GM18909 (cell line): ENCODE results near the gene GCGR.

Experiments
- ATAC-seq: cut with Tn5 transposase; IDR thresholded peaks from one replicate; pipeline ENCODE4 v1.9.1; 2021; ENCODE audit warnings: mild to moderate bottlenecking; ENCODE audit not compliant: unreplicated experiment, poor library complexity

Gene GCGR

DNA sequence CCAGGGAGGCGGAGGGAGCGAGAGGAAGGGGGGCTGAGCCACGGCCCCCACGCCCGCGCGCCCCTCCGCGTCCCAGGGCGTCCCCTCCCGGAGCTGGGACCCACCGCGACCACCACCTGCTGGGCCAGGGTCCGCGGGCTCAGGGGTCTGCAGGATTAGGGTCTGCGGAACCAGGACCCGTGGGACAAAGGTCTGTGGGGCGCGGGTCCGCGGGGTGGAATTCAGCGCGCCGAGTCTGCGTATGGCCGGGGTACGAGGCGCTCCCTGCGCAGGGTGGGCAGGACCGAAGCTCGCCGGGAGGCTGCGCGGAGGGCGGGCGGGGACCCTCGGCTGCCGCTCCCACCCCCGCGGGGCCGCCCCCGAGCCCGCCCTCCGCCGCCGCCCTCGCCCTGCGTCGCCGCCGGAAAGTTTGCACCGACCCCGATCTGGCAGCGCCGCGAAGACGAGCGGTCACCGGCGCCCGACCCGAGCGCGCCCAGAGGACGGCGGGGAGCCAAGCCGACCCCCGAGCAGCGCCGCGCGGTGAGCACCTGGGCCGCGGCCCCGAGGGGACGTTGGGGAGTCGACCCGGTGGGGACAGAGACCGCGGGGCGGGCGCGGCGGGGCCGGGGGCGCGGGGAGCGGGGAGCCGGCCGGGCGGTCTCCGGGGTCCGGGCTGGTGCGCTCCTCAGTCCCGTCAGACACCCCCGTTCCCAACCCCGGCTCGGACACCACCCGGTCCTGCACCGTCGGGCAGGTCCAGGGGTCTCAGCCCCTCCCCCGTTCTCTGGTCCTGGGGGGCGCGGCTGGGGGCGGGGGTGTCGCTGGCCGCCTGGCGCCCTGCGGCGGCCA, at the start of gene GCGR:
Gene GCGR, plus strand, starts transcription at position 423 of the 831 bp plus-strand sequence. CDS start 4,869 bp downstream, outside the sequence.
- no peak for ATAC-seq

DNA sequence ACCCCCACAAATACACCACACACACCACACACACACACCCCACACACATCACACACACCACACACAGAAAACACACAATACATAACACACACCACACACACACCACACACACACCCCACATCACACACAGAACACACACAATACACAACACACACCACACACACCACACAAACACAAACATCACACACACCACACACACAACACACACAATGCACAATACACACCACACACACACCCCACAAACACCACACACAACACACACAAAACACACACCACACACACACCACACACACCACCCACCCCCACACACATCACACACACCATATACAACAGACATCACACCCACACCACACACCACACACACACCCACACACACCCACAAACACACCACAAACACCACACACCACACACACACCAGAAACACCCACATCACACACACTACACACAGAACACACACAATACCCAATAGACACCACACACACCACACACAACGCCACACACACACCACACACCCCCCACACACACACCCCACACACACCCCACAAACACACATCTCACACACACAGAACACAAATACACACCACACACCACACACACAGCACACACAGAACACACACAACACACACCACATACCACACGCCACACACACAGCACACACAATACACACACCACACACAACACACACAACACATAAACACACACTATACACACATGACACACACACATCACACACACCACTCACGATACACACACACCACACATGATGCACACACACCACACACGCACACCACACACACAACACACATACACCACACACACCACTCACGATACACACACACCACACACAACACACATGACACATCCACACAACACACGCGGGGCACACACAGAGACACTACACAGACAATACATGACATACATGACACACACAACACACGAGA, 11.0 kb upstream of the GCGR start:
- no peak for ATAC-seq

DNA sequence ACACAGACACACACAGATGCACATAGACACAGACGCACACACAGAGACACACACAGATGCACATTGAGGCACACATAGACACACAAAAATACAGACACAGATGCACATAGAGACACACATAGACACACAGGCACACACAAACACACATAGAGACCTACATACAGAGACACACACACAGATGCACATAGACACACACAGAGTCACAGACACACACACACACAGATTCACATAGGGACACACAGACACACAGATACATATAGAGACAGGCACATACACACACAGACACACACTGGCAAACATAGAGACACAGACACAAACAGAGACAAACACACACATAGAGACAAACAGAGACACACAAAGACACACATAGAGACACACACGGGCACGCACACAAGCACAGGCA, 9.9 kb upstream of the GCGR start:
- no peak for ATAC-seq

DNA sequence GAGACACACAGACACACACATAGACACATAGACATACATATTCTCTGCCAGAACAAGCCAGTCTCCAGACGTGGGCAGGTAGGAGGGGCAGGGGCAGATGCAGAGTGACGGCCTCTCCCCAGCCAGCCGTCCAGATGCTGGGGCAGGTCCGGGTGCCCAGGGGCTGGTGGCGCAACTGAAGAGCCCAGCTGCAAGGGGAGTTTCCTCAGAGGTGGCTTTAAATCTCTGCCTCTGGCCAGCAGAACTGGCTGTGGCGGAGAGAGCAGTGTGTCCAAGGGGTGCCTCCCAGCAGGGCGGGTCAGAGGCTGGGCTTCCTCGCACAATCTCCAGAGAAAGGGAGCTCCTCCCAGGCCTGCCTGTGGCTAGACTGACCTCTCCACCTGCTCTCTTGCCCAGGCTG, 9.4 kb upstream of the GCGR start:
- no peak for ATAC-seq

DNA sequence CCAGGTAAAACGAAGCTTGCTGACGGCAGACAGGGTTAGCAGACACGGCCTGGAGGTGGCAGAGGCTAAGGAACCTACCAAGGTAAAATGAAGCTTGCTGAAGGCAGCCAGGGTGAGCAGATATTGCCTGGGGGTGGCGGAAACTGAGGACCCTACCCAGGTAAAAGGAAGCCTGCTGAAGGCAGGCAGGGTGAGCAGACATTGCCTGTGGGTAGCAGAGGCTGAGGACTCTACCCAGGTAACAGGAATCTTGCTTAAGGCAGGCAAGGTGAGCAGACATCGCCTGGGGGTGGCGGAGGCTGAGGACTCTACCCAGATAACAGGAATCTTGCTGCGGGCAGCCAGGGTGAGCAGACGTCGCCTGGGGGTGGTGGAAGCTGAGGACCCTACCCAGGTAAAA, 2.6 kb upstream of the GCGR start:
- ATAC-seq: no peak

DNA sequence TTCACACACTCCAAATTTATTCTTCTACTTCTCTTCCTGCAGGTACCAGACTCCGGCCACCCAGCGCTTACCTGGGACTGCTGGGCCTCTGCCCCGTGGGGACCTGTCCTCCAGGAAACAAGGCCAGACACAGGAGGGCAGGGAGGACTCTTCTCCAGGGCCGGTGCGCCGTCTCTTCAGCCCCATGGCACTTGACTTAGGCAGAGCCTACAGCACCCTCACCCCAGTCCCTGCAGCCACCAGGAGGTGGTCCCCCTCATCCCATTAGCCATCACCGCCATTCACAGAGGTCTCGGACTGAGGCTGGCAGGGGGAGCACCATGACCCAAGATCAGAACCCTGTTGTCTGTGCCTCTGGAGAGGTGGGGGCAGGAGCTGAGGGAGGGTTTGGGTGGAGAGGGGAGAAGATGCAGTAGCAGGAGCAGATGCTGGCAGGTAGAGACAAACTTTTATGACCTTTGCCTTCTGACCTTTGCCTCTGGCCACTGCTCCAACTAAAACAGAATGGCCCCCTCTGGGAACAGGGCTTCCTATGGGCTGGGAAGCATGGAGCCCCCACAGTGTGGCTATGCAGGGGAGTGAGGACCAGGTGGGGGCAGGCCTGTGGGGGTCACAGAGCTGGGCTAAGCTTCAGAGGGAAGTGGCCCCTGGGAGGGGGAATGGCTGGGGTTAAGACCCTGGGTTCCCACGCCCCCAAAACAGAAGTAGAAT, 1.7 kb upstream of the GCGR start:
- ATAC-seq: no peak

DNA sequence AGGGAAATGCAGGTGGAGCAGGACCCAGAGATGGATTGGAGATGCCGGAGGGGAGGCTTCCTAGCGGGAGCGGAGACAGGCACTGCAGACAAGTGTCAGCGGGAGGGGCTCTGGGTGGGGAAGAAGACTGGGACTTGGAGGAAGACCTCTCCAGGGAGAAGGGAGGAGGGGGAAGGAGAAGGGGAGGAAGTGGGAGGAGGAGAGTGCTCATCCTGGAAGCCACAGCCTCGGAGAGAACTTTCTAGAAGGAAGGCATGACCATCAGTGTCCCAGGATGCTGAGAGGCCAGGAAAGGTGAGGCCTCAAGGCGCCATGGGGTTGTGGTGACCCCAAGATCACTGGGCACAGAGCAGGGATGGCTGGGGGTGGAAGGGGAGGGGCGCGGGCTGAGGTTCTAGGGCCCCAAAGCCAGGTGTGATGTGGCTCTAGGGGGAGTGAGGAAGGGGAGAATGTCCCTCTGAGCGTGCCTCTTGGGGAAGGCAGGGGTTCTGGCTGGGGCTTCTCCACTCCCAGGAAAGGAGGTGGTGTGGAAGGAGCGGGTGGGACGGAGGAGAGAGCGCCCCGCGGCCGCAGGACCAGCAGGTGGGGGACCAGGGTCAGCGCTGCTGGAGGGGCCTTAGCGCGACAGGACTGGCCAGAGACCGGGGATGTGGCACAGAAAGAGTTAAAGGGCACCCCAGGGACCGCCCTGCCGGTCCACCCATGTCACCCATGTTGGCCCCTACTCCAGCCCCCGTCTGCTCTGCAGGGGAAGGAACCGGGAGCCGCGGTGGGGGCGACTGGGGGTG, 900 bp upstream of the GCGR start:
- no peak for ATAC-seq

DNA sequence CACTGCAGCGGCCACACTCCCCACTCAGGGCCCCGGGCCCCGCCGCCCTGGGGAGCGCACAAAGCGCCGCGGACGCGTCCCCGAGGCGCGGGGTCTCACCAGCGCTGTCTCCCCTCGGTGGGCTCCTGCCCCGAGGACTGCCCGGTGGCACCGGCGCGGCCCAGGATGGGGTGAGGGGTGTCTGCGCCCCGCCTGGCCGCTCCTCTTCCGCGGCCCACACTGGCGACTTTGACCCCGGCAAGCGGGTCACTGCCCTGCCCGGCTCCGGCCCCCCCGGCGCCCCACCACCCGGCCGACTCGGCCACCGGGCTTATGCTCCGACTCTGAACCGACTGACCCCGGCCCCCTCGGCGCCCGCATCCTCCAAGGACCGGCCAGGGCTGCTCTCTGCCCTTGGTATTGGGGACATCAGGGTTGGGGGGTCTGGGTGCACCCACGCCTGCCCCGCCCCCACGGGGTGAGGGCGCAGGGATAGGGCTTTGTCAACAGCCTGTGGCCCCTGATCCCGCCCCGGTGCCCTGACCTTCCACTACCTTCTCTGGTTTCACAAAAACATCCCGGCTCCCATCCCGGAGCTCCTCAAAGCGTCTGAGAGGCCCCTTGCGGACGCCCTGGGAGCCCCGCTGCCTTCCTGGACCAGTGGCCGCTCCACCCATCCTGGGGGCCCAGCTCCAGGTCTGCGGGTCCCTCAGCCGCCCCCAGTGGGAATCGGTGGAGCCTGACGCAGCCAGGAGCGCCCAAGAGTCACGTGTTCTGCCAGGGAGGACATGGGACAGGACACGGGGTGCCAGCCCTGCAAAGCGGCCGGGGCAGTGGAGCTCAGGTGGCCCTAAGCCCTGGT, 829 bp downstream of the GCGR start:
- no peak for ATAC-seq

DNA sequence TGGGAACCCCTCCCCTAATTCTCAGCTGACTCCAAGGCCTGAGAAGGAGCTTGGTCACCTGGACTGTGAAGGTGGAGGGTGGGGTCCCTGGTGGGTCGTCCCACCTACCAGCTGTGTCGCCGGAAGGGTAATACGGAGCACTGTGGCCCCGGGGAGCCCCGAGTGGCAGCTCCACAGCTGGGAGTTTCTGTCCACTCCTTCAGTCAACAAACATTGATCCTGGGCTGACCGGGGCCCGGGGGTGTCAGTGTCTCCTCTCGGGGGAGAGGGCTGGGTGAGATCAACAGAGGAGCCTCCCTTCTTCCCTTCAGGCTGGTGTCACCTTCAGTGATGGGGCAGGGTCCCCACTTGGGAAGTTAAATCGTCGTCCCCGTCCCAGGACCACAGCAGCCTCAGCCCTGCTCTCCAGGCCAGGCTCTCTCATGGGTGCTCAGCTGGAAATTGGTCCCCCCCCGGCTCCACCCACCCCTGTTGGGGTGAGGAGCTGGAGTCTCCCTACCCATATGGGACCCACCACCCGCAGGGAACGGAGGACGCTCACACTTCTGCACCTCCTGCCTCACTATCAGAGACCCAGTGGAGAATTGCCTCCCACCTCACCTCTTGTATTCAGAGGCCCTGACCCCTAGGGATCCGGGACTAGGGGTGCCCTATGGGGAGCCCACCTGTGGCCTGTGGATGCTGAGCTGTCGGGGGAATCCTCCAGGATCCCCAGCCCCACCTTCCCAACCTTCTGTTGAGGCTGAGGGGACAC, 1.9 kb downstream of the GCGR start:
- ATAC-seq: no peak

DNA sequence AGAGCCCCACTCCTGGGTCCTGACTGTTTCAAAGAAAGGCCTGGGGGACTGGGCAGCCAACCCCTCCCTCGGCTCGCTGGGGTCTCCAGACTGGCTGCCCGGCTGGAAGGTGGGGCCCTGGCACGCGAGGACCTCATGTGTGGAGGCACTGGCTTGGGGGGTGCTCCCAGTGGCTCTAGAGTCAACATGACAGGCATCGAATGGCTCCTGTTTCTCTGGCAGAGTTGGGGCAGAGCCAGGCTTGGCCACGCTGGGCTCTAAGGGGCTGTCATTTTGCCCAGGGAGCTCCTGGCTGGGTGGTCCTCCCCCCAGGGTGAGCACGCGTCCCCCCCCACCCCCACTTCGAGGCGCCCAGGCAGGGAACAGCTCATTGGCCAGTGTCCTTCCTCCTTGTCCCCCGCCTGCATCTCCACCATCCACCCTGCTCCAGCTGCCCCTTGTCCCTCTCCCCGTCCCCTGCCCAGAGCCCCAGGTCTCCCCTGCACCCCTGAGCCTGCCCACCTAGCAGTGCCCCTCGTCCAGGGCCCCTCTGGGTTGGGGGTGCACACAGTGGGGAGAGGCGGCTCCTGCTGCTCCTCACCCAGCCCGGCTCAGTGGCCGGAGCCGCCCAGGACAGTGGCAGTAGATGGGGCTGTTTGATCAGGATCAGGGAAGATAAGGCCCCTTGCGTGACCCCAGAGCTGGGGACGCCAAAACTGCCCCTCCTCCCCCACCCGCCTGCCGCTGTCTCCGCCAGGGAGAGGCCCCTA, 2.7 kb downstream of the GCGR start:
- ATAC-seq: no peak

DNA sequence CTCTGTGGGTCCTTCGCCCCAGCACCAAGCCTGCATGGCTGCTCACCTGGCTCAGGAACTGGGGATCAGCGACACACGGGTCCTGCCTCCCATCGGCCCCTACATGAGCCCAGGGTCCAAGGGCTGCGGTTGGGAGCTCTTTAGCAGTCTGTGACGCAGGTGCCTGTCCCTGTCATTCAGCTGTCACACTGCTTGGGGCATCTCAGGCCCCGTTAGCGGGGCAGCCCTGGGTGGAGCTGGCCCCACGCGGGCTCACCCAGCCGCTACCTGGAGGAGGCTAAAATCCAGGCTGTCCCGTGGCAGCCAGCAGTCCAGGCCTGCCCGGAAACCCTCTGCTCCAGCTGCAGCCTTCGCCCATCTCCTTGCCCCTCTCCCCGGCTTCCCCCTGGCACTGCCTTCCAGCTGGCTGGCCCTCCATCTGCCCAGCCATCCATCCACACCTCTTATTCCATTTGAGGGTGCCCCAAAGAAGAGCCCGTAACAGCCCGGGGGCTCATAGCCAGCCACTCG, 3.3 kb downstream of the GCGR start:
- no peak for ATAC-seq

DNA sequence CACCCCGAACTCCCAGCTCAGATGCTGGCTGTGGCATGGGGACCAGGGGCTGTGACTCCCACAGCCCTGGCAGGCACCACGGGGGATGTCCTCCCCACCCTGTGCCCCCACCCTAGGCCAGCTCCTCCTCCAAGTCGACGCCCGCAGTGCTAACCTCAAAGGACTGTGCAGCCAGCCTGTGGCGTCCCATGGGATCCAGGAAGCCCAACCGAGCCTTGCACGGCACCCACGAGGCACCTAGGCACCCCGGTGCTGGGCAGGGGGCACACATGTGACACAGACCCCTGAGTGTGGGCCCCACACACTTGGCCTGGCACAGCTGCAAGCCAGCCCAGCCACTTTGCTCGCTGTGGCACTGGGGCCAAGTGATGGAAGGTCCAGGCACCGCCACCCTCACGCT, 3.9 kb downstream of the GCGR start:
- ATAC-seq: no peak

DNA sequence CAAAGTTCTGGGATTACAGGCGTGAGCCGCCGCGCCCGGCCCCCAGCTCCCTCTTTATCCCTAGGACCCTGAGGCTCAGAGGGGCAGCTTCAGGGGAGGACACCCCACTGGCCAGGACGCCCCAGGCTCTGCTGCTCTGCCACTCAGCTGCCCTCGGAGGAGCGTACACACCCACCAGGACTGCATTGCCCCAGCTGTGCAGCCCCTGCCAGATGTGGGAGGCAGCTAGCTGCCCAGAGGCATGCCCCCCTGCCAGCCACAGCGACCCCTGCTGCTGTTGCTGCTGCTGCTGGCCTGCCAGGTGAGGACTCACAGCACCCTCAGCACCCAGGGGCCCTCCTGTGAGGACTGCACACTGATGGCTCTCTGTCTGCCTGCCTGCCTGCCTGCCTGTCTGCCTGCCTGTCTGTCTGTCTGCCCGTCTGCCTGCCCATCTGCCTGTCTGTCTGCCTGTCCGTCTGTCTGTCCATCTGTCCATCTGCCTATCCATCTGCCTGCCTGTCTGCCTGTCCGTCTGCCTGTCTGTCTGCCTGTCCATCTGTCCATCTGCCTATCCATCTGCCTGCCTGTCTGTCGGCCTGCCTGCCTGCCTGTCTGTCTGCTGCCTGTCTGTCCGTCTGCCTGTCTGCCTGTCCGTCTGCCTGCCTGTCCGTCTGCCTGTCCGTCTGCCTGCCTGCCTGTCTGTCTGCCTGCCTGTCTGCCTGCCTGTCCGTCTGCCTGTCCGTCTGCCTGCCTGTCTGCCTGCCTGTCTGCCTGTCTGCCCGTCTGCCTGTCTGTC, 5.0 kb downstream of the GCGR start:
- ATAC-seq: no peak

DNA sequence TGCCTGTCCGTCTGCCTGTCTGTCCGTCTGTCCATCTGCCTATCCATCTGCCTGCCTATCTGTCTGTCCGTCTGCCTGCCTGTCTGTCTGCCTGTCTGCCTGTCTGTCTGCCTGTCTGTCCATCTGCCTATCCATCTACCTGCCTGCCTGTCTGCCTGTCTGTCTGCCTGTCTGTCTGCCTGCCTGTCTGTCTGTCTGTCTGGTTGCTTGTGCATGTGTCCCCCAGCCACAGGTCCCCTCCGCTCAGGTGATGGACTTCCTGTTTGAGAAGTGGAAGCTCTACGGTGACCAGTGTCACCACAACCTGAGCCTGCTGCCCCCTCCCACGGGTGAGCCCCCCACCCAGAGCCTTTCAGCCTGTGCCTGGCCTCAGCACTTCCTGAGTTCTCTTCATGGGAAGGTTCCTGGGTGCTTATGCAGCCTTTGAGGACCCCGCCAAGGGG, 5.6 kb downstream of the GCGR start:
- ATAC-seq: no peak

DNA sequence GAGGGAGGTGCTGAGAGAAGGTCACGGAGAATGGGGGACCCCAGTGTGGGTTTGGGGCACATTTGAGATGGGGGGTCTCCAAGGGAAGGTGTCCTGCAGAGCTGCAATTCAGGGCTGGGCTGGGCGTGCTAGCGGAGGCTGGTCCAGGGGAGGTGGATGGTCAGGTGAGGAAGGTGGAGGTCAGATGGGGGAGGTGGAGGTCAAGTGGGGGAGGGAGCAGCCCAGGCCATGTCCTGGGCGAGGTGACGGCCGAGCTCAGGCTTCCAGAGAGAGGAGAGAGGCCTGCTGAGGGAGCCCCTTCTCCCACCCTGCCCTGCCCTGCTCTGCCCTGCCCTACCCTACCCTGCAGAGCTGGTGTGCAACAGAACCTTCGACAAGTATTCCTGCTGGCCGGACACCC, 6.5 kb downstream of the GCGR start:
- no peak for ATAC-seq

DNA sequence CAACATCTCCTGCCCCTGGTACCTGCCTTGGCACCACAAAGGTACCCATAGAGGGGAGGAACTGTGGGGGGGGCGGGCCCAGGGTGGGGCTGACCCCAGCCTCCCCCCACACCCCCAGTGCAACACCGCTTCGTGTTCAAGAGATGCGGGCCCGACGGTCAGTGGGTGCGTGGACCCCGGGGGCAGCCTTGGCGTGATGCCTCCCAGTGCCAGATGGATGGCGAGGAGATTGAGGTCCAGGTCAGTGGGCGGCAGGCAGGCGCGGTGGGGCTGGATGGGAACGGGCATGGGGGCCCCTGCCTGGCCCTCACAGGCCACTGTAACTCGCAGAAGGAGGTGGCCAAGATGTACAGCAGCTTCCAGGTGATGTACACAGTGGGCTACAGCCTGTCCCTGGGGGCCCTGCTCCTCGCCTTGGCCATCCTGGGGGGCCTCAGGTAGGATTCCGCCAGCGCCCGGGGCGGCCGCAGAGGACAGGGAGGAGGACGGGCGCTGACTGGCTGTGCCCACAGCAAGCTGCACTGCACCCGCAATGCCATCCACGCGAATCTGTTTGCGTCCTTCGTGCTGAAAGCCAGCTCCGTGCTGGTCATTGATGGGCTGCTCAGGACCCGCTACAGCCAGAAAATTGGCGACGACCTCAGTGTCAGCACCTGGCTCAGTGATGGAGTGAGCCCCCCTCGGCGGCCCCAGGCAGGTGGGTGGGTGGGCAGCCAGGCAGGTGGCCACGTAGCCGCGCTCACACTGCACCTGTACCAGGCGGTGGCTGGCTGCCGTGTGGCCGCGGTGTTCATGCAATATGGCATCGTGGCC, 7.1 kb downstream of the GCGR start:
- no peak for ATAC-seq
